Stimulated activated naive CD8-positive, alpha-beta T cell treated with anti-CD3 and anti-CD28 coated beads, Interleukin-15, Interleukin-2, amounts not matched to agents 100 U/mL and 50 U/mL, for 24 hours (primary cell): ENCODE measurements around the gene IGFBPL1.
"Not testable (repeated sequence)": the region's sequence is repeated elsewhere in the genome, so short reads cannot be mapped to it uniquely, and the experiment has no call there.

Experiments
- ATAC-seq: fragments of 150-1000 bp; cut with Tn5 transposase; one replicate; pipeline ENCODE4 v1.10.0; 2021
- DNase-seq: peaks from one replicate; pipeline ENCODE4 v3.0.0; 2021

Gene IGFBPL1

GRCh38 chr9:38423973-38424843 lies at the start of gene IGFBPL1:
Gene IGFBPL1, minus strand, starts transcription at chr9:38424454. Its CDS starts 30 bp downstream, at chr9:38424424.
- peak; percentile 20 for DNase-seq
- peak; percentile 38 for ATAC-seq

GRCh38 chr9:38472583-38473249 lies 48.5 kb upstream of the IGFBPL1 start:
- DNase-seq, ATAC-seq: not testable (repeated sequence)

GRCh38 chr9:38467404-38467803 lies 43.1 kb upstream of the IGFBPL1 start:
- ATAC-seq = no peak
- DNase-seq = no peak

GRCh38 chr9:38453835-38454234 lies 29.6 kb upstream of the IGFBPL1 start:
- DNase-seq (no peak), ATAC-seq (no peak)

GRCh38 chr9:38451162-38451561 lies 26.9 kb upstream of the IGFBPL1 start:
- no peak for ATAC-seq
- DNase-seq = no peak

GRCh38 chr9:38447703-38448102 lies 23.4 kb upstream of the IGFBPL1 start:
- no peak for DNase-seq
- no peak for ATAC-seq

- DNase-seq (no peak), ATAC-seq (no peak)
Observed at GRCh38 chr9:38445154-38446043, 21.1 kb upstream of the IGFBPL1 start.

- no peak for DNase-seq
- no peak for ATAC-seq
Observed at GRCh38 chr9:38443597-38443996, 19.3 kb upstream of the IGFBPL1 start.

- DNase-seq (no peak), ATAC-seq (no peak)
Observed at GRCh38 chr9:38443181-38443580, 18.9 kb upstream of the IGFBPL1 start.

GRCh38 chr9:38442473-38443096 lies 18.3 kb upstream of the IGFBPL1 start:
- DNase-seq (no peak), ATAC-seq (no peak)

- DNase-seq = no peak
- no peak for ATAC-seq
Observed at GRCh38 chr9:38441347-38442085, 17.3 kb upstream of the IGFBPL1 start.

GRCh38 chr9:38440516-38440915 lies 16.3 kb upstream of the IGFBPL1 start:
- ATAC-seq = no peak
- no peak for DNase-seq

GRCh38 chr9:38439916-38440301 lies 15.7 kb upstream of the IGFBPL1 start:
- DNase-seq = no peak
- no peak for ATAC-seq

GRCh38 chr9:38439291-38439915 lies 15.1 kb upstream of the IGFBPL1 start:
- ATAC-seq = no peak
- DNase-seq = no peak

- DNase-seq = no peak
- no peak for ATAC-seq
Observed at GRCh38 chr9:38437193-38437823, 13.1 kb upstream of the IGFBPL1 start.

GRCh38 chr9:38436708-38437107 lies 12.5 kb upstream of the IGFBPL1 start:
- no peak for DNase-seq

GRCh38 chr9:38435521-38435920 lies 11.3 kb upstream of the IGFBPL1 start:
- ATAC-seq = no peak
- DNase-seq = no peak

More at GRCh38 chr9:38436708-38437107, 12.5 kb upstream of the IGFBPL1 start:
- ATAC-seq = no peak

- ATAC-seq (no peak), DNase-seq (no peak)
Observed at GRCh38 chr9:38434853-38435252, 10.6 kb upstream of the IGFBPL1 start.

- DNase-seq (no peak), ATAC-seq (no peak)
Observed at GRCh38 chr9:38434365-38434764, 10.1 kb upstream of the IGFBPL1 start.

- no peak for DNase-seq
- ATAC-seq = no peak
Observed at GRCh38 chr9:38432922-38433510, 8.8 kb upstream of the IGFBPL1 start.
